Measurements from ENCODE around the gene SCD5. TPM values are rescaled to one million over a fixed set of nuclear protein-coding genes. Genes with fewer than 3 reads are reported as not detected.

Gene SCD5
- polyA plus RNA-seq, 2 of the 4 experiments (the other 2 are of a cell fraction), result 9.8 to 11.9 TPM

- Histone ChIP-seq H3K9me3 (no peaks in the 10 kb centered on the region), H3K4me3 (no peak overlapping the region), H3K27ac (no peak overlapping the region), H3K4me1 (peaks cover 29% of the 10 kb centered on the region), H3K4me2 (no peak overlapping the region)
- ATAC-seq (no peak), FAIRE-seq (no peak), DNase-seq (ENCODE audit: low read depth in 1 of 2, low spot score in 1 of 2) (no peak)
- POLR2A ChIA-PET, result no interaction called here
- CTCF ChIA-PET, result interaction anchor here (0.6 kb wide), 1 partner anchor 86 kb away, joined by 3 read pairs; no protein-coding TSS in a partner anchor
- WGBS (ENCODE audit: missing lambda C conversion rate), result 90% methylated on average over 5 of the region's 5 CpGs
- TF ChIP-seq ZNF302 (CRISPR knock-in tag; IDR thresholded peaks at IDR 0.05) (no peak), KDM5A (IDR thresholded peaks at IDR 0.05) (no peak), POLR2A (IDR thresholded peaks at IDR 0.05; ENCODE audit: low read length) (no peak), RCOR1 (IDR thresholded peaks at IDR 0.05; ENCODE audit: low read depth, low read length) (no peak), EHF (CRISPR knock-in tag; IDR thresholded peaks at IDR 0.05) (no peak), NFE2L2 (conservative IDR thresholded peaks at IDR 0.05; ENCODE audit: low read length) (no peak), CHD2 (IDR thresholded peaks at IDR 0.05; ENCODE audit: low read length, partially characterized antibody) (no peak), ZC3H11A (IDR thresholded peaks at IDR 0.05) (no peak), POLR2AphosphoS2 (conservative IDR thresholded peaks at IDR 0.05; ENCODE audit: low read length) (no peak), ZSCAN20 (CRISPR knock-in tag; IDR thresholded peaks at IDR 0.05) (no peak), SREBF2 (IDR thresholded peaks at IDR 0.05) (no peak), CEBPB (IDR thresholded peaks at IDR 0.05) (no peak)
- TF ChIP-seq, protein P1, sequence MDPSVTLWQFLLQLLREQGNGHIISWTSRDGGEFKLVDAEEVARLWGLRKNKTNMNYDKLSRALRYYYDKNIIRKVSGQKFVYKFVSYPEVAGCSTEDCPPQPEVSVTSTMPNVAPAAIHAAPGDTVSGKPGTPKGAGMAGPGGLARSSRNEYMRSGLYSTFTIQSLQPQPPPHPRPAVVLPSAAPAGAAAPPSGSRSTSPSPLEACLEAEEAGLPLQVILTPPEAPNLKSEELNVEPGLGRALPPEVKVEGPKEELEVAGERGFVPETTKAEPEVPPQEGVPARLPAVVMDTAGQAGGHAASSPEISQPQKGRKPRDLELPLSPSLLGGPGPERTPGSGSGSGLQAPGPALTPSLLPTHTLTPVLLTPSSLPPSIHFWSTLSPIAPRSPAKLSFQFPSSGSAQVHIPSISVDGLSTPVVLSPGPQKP (IDR thresholded peaks at IDR 0.05; ENCODE audit: low read depth, low read length), result no peak
Measured at GRCh38 chr4:82777857-82778525, 20.6 kb downstream of the SCD5 start.

DNA sequence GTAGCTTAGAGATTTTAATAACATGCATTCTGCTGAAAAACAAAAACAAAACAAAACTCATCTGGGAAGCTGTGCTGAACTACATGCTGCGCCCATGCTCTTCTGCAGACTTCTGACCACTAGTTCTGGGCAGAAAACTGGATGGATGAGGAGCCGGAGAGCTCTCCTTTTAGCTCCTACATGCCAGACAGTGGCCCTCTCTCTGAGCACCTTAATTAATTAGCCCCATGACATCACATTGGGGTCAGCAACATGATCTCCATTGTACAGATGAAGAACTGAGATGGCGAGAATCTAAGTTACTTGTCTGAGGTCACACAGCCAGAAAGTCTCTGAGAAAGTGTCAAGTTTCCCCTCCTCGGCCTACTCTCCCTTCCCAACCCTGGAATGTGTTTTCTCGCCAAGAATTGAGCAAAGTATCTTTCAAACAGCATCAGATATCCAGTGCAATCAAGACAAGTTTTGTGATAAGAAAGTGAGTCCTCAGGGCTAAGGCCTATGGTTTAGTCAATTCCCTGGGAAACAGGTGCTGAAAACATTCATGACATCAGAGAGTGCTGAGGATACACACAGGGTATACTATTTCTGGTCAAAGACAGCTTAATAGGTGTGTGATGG lies 21.6 kb downstream of the SCD5 start:
- FAIRE-seq (no peak), DNase-seq (ENCODE audit: low read depth in 1 of 2, low spot score in 1 of 2) (no peak), ATAC-seq (no peak)
- CTCF ChIA-PET, result interaction anchor here (0.6 kb wide), 1 partner anchor 1932 kb away, joined by 4 read pairs; no protein-coding TSS in a partner anchor
- POLR2A ChIA-PET, result no interaction called here
- Histone ChIP-seq H3K4me3 (no peak overlapping the region), H3K4me2 (no peak overlapping the region), H3K9me3 (no peaks in the 10 kb centered on the region), H3K27ac (no peak overlapping the region), H3K4me1 (peaks cover 21% of the 10 kb centered on the region)
- TF ChIP-seq, protein P2, sequence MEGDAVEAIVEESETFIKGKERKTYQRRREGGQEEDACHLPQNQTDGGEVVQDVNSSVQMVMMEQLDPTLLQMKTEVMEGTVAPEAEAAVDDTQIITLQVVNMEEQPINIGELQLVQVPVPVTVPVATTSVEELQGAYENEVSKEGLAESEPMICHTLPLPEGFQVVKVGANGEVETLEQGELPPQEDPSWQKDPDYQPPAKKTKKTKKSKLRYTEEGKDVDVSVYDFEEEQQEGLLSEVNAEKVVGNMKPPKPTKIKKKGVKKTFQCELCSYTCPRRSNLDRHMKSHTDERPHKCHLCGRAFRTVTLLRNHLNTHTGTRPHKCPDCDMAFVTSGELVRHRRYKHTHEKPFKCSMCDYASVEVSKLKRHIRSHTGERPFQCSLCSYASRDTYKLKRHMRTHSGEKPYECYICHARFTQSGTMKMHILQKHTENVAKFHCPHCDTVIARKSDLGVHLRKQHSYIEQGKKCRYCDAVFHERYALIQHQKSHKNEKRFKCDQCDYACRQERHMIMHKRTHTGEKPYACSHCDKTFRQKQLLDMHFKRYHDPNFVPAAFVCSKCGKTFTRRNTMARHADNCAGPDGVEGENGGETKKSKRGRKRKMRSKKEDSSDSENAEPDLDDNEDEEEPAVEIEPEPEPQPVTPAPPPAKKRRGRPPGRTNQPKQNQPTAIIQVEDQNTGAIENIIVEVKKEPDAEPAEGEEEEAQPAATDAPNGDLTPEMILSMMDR (IDR thresholded peaks at IDR 0.05), result no peak
- TF ChIP-seq KDM1A (IDR thresholded peaks at IDR 0.05; ENCODE audit: low read depth) (no peak), E2F6 (IDR thresholded peaks at IDR 0.05; ENCODE audit: borderline replicate concordance, low read depth) (no peak), TP53 (CRISPR knock-in tag; IDR thresholded peaks at IDR 0.05) (no peak), MYC (IDR thresholded peaks at IDR 0.05; ENCODE audit: borderline replicate concordance, low read length) (no peak), FOSB (CRISPR knock-in tag; IDR thresholded peaks at IDR 0.05) (no peak), MAZ (IDR thresholded peaks at IDR 0.05; ENCODE audit: borderline replicate concordance, low read depth, low read length) (no peak), EHF (CRISPR knock-in tag; IDR thresholded peaks at IDR 0.05) (no peak), NR3C1 (IDR thresholded peaks at IDR 0.05) (no peak), SREBF2 (IDR thresholded peaks at IDR 0.05) (no peak), POLR2AphosphoS2 (conservative IDR thresholded peaks at IDR 0.05; ENCODE audit: low read length) (no peak), MAFK (IDR thresholded peaks at IDR 0.05; ENCODE audit: partially characterized antibody) (no peak), GATA3 (IDR thresholded peaks at IDR 0.05; ENCODE audit: borderline replicate concordance) (no peak), JUN (IDR thresholded peaks at IDR 0.05) (no peak), ZC3H11A (IDR thresholded peaks at IDR 0.05) (no peak)
- TF ChIP-seq, protein P3, sequence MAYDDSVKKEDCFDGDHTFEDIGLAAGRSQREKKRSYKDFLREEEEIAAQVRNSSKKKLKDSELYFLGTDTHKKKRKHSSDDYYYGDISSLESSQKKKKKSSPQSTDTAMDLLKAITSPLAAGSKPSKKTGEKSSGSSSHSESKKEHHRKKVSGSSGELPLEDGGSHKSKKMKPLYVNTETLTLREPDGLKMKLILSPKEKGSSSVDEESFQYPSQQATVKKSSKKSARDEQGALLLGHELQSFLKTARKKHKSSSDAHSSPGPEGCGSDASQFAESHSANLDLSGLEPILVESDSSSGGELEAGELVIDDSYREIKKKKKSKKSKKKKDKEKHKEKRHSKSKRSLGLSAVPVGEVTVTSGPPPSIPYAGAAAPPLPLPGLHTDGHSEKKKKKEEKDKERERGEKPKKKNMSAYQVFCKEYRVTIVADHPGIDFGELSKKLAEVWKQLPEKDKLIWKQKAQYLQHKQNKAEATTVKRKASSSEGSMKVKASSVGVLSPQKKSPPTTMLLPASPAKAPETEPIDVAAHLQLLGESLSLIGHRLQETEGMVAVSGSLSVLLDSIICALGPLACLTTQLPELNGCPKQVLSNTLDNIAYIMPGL (CRISPR knock-in tag; IDR thresholded peaks at IDR 0.05; ENCODE audit: borderline replicate concordance), result no peak
- 81% methylated on average over 5 of the region's 5 CpGs for WGBS (ENCODE audit: missing lambda C conversion rate)

Measured in A549 (cell line).